HG03108 (cell line): Measurements from ENCODE around the gene DPYSL5.
A peak's percentile ranks its signal among the peaks of the same experiment; 100 is the strongest.

Experiments used
- ATAC-seq: cut with Tn5 transposase; IDR thresholded peaks from one replicate; pipeline ENCODE4 v1.9.1; 2021; ENCODE audit warnings: moderate library complexity; ENCODE audit not compliant: unreplicated experiment

DPYSL5 gene

DNA sequence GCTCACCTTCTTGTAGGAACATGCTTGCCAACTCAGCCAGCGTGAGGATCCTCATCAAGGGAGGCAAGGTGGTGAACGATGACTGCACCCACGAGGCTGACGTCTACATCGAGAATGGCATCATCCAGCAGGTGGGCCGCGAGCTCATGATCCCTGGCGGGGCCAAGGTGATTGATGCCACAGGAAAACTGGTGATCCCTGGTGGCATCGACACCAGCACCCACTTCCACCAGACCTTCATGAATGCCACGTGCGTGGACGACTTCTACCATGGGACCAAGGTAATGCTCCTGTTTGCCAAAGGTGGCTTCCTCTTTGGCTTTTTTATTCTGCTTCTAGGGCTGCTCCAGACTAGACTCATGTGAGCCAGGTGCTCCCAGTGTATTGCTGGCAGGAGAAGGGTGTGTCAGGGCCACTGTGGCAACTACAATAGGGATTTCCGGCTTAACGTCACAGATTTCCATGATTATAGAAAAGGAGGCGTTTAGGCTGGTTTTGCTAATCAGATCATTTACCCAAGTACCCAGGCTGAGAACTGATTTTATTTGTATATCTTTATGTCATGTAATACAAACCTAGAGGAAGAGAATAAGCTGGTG, 50.6 kb downstream of the DPYSL5 start:
- ATAC-seq: no peak

DNA sequence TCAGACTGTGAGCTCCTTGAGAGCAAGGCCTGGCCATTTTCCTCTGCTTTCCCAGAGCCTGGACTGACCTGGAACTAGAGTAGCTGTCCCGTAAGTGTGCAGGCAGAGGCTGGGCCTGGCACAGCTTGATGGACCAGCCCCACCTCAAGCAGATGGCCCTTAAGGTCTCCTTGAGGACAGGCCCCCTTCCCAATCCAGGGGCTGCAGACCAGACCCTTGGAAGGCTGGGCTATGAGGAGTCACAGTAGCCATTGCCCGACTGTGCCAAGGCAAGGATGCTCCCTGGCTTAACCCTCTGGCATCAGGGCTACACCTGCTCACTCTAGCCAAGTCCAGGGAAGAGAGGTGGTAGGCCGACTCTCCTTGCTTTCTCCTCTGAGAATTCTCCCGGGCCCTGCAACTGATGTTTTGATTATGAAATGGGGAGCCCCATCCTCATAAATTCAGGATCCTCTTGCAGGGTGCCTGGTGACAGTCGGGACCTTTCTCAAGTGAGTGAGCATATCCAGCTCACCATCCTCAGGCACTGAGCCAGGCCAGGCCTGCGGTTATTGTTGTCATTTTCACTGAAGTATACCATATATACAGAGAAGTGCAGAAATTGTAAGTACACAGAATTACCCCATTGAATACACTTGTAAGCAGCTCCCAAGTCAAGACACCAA, 51.7 kb downstream of the DPYSL5 start:
- ATAC-seq: no peak

DNA sequence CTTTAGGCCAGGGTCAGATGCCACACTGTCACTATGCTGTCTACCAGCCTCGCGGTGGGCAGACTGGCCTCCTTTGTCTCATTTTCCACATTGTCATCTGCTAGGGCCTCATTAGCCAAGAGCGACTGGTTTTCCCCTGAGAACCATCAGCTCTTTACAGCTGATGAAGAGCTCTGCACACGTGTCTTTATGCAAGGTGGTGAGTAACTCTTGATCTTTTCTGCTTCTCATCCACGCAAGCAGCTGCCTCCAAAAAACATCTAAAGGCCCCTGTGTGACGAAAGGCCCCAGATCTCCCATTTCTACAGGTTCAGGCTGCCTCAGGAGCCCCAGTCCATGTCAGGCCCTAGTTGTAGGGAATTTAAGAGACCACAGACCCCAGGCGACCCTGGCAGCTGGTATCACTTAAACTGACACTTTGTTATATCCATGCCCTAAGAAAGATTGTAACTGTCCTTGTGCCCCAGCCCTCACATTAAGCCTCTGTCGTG, 52.9 kb downstream of the DPYSL5 start:
- ATAC-seq: no peak

DNA sequence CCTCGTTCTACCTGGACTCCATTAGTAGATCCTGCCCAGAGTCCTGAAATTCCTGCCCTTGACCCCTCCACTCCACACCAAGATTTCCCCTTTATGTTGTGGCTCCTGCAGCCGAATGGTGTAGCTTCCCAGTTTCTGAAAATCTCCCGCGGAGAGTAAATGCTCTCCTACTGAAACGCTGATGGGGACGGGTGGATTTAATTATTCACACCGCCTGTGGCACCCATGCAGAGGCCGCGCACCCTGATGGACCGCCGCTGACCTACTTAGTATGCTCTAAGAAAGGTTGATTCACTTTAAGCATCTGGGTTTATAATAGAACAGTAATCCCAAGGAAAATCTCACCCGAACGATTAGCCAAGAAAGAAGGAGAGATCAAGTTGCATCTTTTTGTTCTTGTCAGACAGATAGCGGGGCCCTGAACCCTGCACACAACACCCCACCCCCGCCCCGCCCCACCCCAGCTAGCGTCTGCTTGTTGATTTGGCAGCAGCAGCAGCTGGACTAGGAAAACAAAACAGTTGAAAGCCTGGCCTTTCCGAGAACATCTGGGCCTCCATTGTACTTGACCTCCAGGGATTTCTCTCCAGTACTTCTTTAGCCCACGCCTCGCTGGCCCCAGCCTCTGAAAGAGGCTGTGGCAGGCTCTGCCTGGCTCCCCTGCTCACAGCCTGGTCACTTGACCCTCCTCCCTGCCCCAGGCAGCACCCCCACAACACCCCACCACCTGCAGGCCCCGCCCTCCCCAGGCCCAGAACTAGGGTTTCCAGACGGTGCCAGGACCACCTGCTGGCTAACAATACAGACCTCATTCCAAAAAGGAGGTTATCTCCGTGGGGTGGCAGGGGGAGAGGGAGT, 53.6 kb downstream of the DPYSL5 start:
- no peak for ATAC-seq

DNA sequence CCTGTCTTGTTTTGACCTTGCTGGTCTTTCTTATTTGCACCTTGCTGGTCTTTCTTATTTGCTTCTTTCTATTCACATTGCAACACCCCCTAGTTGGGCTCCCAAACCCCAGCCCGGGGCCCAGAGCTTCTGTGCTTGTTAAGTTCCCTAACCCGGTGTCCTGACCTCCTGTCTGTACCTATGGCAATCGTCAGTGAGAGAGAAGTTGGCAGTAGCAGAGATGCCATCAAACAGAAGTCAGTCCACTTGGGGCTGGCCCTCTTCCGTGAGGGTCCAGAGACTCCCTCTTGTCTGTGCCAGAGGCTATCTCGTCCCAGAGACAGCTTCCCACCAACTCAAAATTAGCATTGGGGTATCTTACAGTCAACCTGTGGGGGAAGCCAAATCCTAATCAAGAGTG, 55.7 kb downstream of the DPYSL5 start:
- no peak for ATAC-seq

DNA sequence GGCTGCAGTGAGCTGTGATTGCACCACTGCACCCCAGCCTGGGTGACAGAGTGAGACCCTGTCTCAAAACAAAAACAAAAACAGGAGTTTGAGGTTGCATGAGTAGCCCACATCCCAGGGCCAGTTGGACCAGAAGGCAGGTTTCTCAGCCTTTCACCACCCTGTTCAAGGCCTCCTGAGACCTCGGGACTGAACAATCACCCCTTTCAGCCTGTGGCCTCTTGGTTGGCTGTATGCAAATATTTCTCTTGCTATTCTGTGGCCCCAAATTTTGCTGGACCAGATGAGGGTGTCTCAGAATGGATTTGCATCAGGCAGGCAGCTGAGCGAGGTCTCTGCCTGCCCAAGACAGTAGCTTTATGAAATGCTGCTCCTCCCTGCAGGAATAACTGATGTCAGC, 56.9 kb downstream of the DPYSL5 start:
- ATAC-seq: peak; percentile 61

DNA sequence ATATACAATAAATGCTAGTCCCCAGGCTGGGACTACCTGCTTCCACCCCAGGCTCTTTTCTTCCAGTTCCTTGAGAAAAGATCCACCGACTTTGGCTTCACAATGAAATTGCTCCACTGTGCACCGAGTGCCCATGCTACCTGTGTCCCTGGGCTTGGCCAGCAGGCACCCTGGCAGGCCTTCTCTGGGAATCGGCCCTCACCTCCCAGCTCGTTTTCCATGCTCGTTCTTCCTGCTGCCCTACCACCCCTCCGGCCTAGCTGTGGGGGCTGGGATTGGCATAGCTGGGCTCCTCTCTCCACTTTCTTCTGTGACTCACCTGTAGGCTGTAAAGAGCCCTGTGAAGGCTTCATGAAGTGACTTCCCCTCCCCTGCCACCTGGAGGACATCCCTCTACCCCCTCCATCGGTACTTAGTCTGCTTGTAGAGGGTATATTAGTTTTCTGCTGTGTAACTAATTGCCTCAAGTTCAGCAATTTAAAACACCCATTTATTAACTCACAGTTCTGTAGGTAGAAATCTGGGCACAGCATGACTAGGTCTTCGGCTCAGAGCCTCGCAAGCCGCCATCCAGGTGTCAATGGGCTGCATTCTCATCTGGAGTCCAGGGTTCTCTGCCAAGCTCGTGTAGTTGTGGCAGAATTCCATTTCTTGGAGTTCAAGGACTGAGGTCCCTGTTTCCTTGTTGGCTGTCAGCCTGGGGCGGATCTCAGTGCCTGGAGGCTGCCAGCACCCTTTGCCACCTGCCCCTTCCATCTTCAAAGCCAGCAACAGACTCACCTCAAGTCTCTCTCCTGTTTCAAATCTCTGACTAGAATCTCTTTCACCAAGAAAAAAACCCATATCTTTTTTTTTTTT, 57.6 kb downstream of the DPYSL5 start:
- ATAC-seq: no peak

DNA sequence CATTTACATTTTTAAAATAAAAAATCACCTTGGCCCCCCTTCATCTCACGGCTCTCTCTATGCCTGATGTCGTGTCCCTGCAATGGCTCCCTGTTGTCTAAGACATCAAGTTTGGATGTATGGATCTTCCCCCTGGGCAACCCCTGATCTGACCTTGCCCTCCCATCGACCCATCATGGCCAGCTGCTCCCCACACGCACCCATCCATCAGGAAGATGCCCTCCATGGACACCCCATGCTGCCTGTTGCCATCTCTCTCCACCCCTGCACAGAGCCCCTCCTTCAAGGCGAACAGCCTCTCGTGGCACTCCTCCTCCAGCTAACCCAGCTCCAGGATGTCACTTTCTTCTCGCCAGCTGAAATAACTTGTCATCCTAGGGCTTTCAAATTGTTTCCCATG, 59.5 kb downstream of the DPYSL5 start:
- no peak for ATAC-seq

DNA sequence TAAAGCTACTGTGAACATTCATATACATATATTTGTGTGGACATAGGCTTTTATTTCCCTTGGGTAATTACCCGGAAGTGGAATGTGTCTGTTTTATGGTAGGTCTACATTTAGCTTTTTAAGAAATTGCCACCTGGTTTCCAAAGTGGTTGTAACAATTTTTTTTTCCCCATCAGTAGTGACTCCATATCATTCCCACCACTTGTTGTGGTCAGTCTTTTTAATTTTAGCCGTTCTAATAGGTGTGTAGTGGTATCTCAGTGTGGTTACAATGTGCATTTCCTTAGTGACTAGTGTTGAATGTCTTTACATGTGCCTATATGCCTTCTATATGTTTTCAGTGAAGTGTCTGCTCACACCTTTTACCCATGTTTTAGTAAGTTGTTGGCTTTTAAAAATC, 62.2 kb downstream of the DPYSL5 start:
- no peak for ATAC-seq

DNA sequence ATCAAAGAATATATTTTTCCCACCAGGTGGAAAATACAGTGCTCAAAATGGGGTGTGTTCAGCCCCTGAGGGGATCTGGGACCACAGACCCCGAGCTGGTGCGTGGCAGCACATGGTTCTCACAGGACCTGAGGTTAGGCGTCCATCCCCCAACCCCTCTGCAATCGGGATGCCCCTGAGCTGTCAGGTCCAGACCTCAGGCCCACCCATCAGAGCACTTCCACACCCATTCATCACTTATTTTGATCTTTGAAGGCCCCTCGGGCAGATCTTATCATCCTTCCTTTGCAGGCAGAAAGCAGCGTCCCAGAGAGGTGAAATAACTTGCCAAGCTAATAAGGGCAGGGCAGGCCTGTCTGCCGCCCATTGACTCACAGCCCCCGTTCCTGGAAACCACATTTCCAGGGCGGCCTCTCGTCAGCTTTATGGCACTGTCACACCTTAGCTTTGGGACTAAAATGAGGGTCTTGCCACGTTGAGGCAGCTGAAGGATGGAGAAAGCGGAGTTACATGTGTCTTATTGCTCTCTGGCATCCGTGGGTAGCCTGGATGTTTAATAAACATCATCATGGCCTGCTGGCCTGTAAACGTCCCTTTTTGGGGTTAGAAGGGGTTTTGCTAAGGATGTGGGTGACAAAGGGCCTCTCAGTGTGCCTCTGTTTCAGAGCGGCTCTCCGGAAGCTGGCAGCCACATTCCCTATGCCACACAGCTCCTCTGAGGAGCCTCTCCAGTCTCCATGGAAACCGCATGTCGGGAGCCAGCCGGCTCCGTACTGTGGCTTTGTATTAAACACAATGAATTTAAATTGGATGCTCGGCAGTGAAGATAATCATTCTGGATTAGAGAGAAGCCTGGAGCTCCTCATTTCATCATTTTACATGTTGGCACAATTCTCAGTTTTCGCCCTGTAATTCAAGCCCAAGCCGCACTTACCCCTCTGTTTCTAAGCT, 64.3 kb downstream of the DPYSL5 start:
- no peak for ATAC-seq

DNA sequence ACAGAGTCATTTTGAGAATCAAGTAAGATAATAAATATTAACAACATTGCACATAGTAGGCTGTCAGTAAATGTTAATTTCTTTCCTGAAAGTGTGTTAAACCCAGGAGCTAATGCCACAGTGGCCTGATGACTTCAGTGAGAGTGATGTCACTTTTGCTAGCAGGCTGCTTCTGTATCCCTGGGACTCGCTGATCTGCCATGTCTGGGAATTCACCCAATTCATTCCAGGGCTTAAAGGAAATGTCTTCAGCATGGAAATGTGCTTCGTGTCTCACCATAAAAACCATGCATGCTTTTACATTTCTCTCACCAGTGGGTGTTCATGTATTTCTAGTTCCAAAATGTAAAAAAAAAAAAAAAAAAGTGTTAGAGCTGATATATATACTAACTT, 65.7 kb downstream of the DPYSL5 start:
- no peak for ATAC-seq

DNA sequence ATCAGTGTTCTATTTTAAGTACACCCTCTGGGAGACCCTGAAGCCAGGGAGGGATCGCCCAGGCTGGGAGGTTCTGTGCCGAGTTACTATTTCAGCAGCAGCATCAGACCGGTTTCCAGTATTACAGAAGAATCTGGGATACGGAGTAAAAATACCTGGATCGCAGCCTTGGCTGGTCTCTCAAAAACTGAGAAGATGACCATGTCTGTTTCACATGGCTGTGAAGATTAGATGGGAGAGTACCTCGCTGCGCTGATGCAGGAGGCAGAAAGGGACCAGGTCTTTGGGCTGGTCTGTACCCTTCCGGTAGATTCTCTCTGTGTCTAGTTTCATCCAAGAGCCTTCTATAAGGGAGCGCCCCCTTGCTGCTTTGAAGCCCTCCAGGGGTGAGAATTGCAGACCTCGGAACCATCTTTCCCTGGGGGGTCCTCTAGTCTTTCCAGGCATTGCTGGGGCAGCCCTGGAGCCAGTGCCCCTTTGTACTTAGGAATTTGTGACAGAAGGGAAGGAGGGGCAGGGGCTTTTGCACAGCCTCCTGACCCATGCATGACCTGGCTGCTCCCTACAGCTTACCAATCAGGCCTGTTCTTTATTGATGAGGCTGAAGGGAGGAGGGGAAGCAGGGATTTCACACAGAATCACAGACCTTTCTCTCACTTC, 66.2 kb downstream of the DPYSL5 start:
- no peak for ATAC-seq

DNA sequence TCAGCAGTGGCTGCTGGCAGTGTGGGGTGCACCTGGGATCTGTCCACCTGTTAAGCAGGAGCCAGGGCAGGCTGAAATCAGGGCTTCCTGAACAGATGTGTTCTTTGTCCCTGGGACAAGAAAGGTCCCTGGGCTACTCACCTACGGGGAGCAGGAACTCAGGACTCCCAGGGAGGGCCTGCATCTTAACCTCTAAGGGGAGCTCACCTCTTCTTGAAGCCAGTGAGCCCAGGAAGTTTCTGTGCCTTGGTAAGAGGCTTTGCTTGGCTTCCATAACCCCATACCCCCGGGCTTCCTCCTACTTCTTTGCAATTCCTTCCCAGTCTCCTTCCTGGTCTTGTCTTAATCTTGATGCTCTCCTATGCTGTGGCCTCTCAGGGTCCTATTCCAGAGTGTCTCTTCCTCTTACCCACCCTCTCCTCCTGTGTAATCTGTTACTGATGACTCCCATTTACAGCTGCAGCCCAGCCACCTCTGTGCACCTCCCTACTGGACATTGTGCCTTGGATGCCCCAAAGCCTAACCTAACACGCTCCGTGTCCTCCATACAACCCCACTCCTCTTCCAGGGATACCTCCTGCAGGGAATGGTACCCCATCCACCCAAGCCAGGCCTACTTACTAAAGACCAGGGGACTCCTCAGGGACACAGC, 66.9 kb downstream of the DPYSL5 start:
- no peak for ATAC-seq

DNA sequence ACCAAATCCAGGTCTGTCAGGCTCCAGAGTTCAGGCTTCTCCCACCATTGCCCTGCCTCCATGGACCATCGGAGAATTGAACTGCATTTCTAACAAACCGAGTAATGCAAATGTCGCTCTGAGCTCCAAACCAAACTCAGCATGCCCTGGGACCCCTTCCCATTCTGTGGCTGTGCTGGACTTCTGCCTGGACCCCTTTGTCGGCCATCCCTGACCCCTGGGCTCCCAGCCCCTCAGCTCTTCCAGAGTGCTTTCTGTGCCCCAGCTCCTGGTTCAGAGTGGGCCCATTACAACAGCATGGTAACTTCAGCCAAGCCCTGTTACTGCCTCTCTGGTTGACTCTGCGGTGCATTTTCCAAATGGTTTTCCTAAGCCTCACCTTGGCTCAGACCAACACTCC, 67.4 kb downstream of the DPYSL5 start:
- no peak for ATAC-seq

DNA sequence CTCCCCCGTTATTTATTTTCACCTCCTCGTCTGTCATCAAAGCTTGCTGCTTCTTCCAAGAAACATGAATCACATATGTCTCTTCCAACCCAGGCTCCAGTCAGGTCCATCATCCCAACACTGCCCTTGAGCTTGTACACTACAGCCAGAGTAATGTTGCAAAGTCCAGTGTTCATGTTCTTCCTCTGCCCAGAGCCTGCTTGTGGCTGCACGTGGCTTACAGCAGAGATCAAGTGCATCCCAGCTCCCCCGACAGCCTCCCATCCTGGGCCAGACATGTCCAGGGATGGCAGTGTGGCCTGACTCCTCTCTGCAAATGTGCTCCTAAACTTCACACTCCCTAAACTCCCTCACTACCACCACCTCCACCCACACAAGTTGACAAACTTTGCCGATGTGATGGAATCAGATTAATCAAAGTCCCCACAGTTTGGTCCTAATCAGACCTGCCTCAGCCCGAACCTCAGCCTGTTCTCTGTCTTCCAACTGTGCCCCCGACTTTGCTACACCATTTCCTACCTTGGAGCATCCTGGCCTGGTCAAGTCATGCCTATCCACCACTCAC, 68.3 kb downstream of the DPYSL5 start:
- no peak for ATAC-seq

DNA sequence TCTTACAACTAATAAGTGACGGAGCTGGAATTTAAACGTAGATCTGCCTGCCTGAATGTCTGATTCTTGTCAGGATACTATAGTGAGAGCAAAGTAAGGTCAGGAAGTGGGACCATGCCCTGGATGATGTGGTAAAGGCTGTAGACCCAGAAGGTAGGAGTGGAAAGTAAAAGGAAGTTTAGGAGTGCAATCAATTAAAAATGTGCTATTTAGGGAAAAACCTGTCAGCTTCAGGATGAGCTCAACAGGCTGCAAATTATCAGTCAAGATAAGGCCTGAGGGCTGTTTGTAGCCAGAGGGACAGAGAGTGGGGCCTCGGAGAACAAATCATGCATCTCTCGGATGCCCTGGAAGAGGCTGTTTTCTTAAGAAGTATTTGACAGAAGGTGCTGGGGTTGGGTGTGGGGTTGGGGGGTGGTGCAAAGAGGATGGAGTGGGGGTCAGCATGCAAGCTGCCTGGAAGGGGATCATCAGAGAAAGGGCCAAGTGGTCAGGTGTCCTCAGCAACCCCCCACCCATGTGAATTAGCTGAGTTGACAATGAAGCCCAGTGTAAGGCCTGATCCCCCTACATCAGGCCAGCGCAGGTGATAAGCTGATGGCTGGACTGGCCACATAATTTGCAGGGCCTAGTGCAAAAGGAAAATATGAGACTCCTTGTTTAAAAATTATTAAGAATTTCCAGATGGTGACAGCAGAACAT, 69.4 kb downstream of the DPYSL5 start:
- no peak for ATAC-seq

DNA sequence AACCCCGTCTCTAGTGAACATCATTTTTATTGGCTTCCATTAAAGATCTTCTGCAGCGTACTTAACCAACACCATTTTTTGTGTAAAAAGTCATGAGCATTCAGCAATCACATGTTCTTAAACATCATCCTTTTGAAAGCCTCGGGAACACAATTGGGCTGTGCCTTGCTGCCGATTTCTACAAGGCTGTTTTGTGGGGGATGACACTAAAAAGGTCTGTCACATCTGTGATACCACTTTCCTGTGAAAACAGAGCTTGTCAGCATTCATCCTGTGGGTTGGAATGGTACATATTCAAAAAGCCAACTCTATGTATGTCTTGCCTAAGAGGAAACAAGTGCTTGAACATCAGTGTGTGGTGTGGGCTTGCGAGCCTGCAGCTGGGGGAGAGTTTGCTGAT, 73.4 kb downstream of the DPYSL5 start:
- no peak for ATAC-seq
